SHP77 (cell line): ENCODE results near the gene TPM1.

Source experiments
- DNase-seq, 2 experiments: peaks; one replicate each; lab custom pipeline; 2025; lab: John Stamatoyannopoulos, UW

Gene TPM1

GRCh38 chr15:63075984-63076713 is 33.6 kb downstream of the TPM1 start:
- no peak for DNase-seq

GRCh38 chr15:63076714-63077046 is 34.1 kb downstream of the TPM1 start:
- DNase-seq: no peak

- DNase-seq: no peak
Observed at GRCh38 chr15:63077952-63078351, 35.4 kb downstream of the TPM1 start.

GRCh38 chr15:63079947-63080626 is 37.5 kb downstream of the TPM1 start:
- no peak for DNase-seq

- DNase-seq: peak in 1 of 2 experiments; percentile 23
Observed at GRCh38 chr15:63080634-63081250, 38.2 kb downstream of the TPM1 start.

GRCh38 chr15:63082366-63082765 is 39.8 kb downstream of the TPM1 start:
- no peak for DNase-seq

GRCh38 chr15:63083044-63083443 is 40.5 kb downstream of the TPM1 start:
- DNase-seq: no peak

GRCh38 chr15:63083541-63083940 is 41.0 kb downstream of the TPM1 start:
- no peak for DNase-seq

GRCh38 chr15:63084806-63085205 is 42.3 kb downstream of the TPM1 start:
- DNase-seq: no peak

GRCh38 chr15:63085289-63085688 is 42.7 kb downstream of the TPM1 start:
- no peak for DNase-seq

GRCh38 chr15:63086271-63086670 is 43.7 kb downstream of the TPM1 start:
- DNase-seq: no peak

- no peak for DNase-seq
Observed at GRCh38 chr15:63086947-63087346, 44.4 kb downstream of the TPM1 start.

GRCh38 chr15:63088533-63089245 is 46.1 kb downstream of the TPM1 start:
- peak in 1 of 2 experiments; percentile 3 for DNase-seq

- peak in 1 of 2 experiments; percentile 50 for DNase-seq
Observed at GRCh38 chr15:63089260-63090043, 46.9 kb downstream of the TPM1 start.

- no peak for DNase-seq
Observed at GRCh38 chr15:63090472-63090871, 47.9 kb downstream of the TPM1 start.

- DNase-seq: no peak
Observed at GRCh38 chr15:63090887-63091286, 48.3 kb downstream of the TPM1 start.

GRCh38 chr15:63091679-63092446 is 49.3 kb downstream of the TPM1 start:
- DNase-seq: no peak

- peak; percentile 60 to 68 for DNase-seq
Observed at GRCh38 chr15:63093486-63094205, 51.1 kb downstream of the TPM1 start.

- DNase-seq: peak; percentile 1 to 17
Observed at GRCh38 chr15:63094495-63094931, 52.0 kb downstream of the TPM1 start.

- no peak for DNase-seq
Observed at GRCh38 chr15:63096178-63096577, 53.6 kb downstream of the TPM1 start.
